Fibroblast of peridontal ligament (primary cell): Measurements from ENCODE around the gene COL11A2.
"Not testable (repeated sequence)": the region's sequence is repeated elsewhere in the genome, so short reads cannot be mapped to it uniquely, and the experiment has no call there.

ENCODE experiments used
- DNase-seq: peaks from one replicate; pipeline ENCODE4 v3.0.0-alpha.2; 2010; ENCODE audit errors: extremely low read depth

The COL11A2 gene

DNA sequence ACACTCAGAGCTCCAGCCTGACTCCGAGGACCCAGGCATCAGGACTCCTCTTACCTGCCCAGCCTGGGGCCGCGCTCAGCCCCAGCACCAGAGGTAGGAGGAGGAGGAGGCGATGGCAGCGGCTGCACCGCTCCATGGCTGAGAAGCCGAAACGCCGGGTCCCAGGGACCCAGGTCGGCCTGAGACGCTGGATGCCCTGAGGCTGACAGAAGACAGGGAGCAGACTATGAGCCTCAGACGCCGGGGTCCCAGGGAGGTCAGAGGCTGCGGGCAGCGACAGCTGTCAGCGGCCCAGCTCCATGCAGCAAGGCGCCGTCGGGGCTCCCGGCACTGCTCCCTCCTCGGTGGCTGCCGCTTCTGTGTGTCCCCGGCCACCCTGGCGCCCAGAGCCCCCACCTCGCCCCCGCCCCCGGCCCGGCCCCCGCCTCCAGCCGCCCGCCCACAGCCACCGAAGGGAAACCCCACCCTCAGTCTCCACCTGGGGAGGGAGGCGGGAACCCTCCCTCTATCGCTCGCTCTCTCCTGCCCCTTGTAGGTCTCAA is at the start of gene COL11A2:
Gene COL11A2, minus strand, starts transcription at position 363 of the 542 bp plus-strand sequence. Its CDS starts 227 bp downstream, at position 136.
- no peak for DNase-seq

- no peak for DNase-seq
Observed at GRCh38 chr6:33241968-33242367, 49.7 kb upstream of the COL11A2 start.

DNA sequence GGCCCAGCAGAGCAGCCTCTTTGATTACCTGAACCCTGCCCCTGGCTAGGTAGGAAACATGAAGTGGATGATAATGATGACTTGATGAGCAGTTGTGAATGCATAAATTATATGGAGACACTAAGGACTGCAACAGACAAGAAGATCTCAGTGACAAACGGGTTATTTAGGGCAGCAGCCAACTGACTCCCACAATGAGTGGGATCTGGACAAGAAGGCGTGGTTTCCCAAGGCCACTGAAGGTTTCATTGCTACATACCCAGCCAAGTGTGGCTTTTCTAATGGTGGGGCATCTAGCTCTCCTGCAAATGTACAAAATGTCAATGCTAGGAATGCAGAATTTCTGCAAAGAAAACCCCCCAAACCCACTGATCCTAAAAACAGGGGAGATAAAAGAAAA is 45.5 kb upstream of the COL11A2 start:
- no peak for DNase-seq

DNA sequence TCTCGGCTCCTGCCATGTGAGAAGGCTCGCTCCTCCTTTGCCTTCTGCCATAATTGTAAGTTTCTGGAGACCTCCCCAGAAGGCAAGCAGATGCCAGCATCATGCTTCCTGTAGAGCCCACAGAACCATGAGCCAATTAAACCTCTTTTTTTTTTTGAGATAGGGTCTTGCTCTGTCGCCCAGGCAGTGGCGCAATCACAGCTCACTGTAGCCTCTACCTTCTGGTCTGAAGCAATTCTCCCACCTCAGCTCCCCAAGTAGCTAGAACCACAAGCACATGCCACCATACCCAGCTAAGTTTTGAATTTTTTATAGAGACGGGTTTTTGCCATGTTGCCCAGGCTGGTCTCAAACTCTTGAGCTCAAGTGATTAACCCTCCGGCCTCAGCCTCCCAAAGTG is 44.6 kb upstream of the COL11A2 start:
- no peak for DNase-seq

DNA sequence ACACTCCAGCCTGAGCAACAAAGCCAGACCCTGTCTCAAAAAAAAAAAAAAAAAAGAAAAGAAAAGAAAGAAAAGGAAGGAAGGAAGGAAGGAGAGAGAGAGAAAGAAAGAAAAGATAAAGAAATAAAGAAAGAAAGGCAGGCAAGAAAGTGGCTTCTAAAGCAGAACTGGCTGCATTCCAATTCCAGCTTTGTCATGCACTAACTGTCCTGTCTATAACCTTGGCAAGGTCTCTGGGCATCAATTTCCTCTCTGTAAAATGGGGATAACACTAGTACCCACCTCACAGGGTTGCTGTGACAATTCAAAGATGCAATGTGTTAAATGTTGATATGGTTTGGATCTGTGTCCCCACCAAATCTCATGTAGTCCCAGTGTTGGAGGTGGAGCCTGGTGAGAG is 44.1 kb upstream of the COL11A2 start:
- no peak for DNase-seq

DNA sequence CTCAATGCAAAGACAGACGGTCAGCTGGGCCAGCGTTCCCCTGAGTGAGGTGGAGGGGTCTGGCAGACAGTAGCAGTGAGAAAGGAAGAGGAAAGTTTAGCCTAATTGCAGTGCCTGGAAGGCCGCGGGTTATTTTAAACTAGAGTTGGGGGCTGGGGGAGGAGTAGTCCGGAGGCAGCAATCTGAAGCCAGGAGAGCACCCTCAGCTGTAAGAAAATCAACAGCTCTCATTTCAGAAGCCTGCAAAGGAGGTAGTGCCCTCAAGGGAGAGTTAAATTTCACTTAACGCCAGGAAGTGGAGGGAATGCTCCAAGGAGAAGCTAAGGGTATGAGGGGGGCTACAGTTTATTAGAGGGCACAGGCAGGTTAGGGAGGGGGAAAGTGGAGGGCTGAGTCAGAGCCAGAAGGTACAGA is 43.0 kb upstream of the COL11A2 start:
- no peak for DNase-seq

GRCh38 chr6:33226503-33227120 is 34.3 kb upstream of the COL11A2 start:
- not testable (repeated sequence) for DNase-seq

GRCh38 chr6:33217681-33218080 is 25.4 kb upstream of the COL11A2 start:
- DNase-seq: no peak

GRCh38 chr6:33217246-33217645 is 25.0 kb upstream of the COL11A2 start:
- no peak for DNase-seq

DNA sequence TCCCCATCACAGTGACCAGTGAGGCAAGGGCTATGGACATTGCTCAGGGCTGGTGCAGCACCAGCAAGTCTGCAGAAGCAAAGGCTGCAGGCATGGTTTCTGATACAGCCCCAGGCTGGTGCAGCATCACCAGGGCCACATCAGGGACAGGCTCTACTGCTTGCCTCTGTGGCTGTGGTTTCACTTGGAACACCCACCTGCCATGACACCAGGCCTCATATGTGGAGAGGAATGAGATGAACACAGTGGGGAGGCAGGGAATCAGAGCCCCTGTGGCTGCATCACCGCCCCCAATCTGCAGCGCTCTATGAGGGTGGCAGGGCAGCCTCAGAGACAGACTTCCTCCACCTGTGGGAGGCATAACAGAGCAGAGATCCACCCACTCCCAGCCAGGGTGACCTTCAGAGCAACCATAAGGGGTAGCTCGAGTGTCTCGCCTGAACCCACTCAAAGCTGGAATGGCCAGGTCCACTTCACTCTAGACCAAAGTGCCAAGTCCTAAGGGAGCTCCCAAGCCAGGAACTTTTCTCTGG is 23.9 kb upstream of the COL11A2 start:
- DNase-seq: no peak

DNA sequence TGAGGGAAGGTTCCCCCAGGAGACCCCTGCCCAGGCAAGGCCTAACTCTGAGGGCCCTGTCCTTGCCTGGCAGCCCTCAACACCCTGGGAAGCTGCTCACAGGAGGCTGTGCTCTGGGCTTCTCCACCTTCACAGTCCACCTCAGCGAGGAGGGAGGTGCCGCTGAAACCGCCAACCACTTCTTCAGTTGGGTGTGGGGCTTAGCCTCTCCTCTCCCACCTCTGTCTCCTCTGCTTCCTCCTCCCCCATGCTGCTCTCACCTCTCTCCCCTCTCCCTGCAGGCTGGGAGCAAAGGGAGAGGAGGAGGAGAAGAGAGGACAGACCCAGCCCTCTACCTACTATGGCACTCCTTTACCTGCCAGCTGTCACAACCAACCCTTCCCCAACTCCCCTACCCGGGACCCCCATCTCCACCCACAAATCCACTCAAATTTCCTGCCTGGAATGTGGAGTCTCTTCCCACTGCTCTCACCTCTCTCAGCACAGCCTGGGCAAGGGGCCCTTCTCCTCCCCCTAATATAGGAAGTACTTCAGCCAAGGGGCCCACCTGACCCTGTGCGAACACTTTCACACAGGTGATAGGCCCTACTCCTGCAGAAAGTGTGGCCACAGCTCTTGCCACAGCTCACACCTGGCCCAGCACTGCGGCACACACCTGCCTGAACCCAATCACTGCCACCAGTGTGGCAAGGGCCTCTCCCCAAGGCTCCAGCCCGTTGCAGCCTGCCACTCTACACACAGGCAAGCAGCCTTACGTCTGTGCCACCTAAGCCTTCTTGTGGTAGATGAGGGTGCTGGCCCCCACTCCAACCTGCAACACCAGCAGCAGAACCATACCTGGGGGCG is 23.2 kb upstream of the COL11A2 start:
- no peak for DNase-seq

DNA sequence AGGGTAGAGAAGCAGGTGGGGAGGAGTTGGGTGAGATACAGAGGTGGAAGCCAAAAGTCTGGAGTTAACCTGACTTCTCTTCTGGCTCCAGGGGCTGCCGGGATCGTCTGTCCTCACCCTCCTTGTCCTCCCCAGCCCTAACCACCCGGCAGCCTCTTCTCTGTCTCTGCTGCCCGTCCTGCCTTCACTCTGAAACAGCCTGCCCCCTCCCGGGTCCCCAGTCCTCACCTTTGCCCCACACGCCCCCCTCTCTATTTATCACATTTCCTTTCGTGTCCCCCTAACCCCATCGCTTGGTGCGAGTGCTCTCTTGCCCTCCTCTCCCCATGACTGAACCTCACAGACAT is 21.7 kb upstream of the COL11A2 start:
- no peak for DNase-seq

GRCh38 chr6:33213166-33213988 is 21.1 kb upstream of the COL11A2 start:
- no peak for DNase-seq

DNA sequence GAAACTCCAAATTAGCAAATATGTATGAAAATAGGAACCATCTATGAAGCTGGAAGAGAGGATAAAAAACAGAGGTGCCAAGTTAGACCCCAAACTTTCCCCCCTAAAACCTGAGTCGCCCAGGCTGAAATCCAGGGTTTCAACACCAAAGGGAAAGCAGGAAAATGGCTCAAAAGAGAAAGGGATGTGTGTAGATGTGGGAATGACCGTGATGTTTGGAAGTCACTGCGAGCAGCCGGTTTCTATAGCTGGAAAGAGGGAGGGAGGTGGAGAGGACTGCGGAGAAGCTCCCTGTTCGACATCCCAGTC is 20.5 kb upstream of the COL11A2 start:
- peak; percentile 31 for DNase-seq

- DNase-seq: no peak
Observed at GRCh38 chr6:33211666-33212422, 19.6 kb upstream of the COL11A2 start.

DNA sequence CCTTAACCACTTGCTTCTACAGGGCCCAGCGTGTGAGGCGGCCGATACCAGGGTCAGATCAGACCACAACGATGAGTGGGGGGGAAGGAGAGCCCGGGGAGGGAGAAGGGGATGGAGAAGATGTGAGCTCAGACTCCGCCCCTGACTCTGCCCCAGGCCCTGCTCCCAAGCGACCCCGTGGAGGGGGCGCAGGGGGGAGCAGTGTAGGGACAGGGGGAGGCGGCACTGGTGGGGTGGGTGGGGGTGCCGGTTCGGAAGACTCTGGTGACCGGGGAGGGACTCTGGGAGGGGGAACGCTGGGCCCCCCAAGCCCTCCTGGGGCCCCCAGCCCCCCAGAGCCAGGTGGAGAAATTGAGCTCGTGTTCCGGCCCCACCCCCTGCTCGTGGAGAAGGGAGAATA is 18.9 kb upstream of the COL11A2 start:
- DNase-seq: no peak

GRCh38 chr6:33209856-33210255 is 17.6 kb upstream of the COL11A2 start:
- DNase-seq: no peak

DNA sequence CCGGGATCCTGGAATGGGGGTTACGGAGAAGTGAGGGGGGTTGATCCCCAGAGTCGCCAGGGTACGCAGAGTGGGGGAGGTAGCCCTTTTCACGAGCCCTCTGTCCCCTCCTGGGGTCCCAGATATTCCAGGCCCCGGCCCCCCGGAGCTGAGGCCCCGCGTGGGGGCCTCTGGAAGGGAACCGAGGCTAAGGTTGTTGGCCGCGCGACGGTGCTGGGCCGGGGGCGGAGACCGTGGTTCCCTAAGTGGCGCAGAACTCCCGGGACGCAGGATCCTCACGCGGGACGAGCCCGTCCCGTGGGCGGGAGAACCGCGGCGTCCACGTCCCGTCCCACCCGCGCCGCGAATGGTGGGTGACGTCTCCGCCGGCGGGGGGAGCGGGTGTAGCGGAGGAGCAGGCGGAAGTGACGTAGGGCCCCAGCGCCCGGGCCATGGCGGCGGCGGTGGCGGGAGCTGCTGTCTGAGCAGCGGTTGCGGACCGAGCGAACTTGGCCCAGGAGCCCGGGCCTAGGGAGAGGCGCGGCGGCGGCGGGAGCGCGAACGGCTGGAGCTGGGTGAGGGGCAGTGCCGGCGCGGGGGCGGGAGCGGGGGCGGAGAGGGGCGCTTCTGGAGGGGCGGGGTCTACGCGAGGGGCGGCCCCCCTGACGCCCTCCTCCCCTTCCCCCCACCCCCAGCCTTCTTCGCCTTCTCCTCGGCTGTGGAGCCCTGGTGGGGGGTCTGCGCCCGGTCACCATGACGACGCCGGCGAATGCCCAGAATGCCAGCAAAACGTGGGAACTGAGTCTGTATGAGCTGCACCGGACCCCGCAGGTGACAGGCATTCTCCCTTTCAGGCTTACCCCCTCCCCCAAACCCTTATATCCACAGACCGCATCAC is 16.1 kb upstream of the COL11A2 start, which contains the start of gene RING1:
Gene RING1, plus strand, starts transcription at position 410 of the 877 bp plus-strand sequence. Its CDS starts 323 bp downstream, at position 733.
- DNase-seq: peak; percentile 70

DNA sequence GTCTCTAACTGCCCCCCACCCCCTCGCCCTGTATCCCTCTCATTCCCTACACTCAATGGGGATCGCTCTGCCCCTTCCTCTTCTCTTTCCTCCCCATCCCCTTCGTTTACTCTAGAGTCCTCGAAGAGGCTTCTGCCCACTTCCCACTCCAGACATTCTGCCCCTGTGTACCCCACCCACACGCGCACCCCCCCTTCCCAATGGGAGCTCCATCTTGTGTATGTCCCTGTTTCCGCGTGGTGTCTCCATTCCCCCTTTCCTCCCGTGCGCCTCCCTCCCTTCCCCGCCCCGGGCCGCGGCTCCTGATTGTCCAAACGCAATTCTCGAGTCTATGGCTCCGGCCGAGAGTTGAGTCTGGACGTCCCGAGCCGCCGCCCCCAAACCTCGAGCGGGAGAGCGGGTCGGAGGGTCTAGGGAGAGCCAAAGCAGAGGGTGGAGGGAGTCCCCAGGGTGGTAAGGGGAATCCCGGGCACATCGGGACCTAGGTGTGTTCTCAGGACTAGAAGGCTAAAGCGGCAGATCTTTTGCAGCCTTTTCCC is 15.4 kb upstream of the COL11A2 start:
- DNase-seq: peak; percentile 48
